ENCODE results near the gene C22orf42.
A peak's percentile ranks its signal among the peaks of the same experiment; 100 is the strongest.

The C22orf42 gene

DNA sequence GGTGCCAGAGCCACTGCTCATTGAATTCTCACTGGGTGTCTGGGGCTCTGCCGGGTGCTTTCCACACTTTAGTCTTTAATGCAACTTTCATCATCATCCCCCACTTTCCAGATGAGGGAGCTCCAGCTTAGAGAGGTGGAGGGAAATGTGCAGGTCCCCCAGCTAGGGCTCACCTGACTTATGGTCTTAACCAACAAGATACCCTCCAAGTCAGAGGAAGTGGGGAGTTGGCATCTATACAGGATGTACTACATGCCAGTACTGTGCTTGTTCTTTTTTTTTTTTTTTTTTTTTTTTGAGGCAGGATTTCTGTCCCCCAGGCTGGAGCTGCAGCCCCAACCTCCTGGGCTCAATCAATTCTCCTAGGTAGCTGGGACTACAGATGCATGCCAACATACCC, 26.3 kb downstream of the C22orf42 start:
- no peak for DNase-seq

DNA sequence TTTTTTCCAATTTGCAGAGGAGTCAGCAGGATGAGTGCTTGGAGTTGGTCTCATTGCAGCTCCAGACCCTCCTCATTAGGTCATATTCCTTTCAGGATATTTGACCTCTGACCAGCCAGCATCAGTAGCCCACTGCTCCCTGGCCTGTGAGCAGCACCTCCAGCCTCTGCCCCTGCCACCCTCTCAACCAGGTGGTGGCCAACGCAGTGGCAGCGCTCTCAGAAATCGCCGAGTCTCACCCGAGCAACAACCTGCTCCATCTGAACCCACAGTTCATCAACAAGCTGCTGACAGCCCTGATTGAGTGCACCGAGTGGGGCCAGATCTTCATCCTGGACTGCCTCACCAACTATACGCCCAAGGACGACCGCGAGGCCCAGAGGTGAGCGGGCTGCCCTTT, 27.0 kb downstream of the C22orf42 start:
- no peak for DNase-seq

DNA sequence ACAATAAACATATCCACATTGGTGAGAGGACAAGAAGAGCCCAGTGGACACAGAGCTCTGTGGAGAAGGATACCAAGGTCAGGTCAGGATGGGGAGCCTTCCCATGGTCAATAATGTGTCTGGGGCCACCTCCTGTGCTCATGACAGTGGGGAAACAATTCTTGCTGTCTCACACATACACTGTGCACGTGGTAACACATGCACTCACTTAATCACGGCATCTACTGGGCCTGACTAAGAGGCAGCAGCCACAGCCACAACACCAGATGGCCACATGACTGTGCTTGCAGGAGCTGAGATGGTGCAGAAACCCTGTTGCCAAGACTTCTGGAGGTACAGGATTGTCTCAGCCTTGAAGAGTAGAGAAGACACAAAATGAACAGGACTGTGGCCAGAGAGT, 28.6 kb downstream of the C22orf42 start:
- DNase-seq: no peak

DNA sequence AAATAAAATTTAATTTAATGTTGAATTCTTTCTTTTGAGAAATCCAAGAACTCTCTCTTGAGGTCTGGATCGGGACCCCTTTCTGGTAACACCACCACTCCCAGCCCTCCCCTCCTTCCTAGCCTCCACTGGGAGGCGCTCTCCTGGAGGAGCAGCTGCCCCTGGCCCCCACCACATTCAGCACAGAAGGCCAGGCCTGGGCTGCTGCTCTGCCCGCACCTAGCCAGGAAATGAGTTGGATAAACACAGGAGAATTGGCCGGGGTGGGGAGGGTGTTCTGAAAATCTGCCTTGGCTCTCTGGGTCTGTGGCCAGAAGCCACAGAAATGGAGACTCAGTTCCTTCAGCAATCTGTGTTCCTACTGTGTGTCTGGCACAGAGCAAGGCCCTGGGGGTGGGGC, 31.2 kb downstream of the C22orf42 start:
- no peak for DNase-seq

DNA sequence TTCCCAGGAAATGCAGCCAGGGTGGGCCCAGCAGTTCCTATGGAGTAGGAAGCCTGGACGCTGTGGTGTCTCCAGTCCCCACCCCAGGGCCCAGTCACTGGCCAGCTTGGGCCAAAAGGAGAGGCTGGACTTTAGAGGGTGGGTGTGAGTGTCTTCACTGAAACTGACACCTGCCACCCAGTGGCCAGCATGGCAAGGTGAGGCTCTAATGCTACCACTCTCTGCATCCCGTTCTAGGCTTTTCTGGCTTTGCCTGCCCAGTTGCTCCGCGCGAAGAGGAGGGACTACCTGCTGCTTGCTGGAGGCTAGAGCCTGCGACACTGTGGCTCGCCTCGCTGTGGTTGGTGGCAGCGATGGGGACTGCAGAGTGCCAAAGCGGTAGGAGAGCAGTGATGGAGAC, 35.4 kb downstream of the C22orf42 start:
- DNase-seq: no peak

DNA sequence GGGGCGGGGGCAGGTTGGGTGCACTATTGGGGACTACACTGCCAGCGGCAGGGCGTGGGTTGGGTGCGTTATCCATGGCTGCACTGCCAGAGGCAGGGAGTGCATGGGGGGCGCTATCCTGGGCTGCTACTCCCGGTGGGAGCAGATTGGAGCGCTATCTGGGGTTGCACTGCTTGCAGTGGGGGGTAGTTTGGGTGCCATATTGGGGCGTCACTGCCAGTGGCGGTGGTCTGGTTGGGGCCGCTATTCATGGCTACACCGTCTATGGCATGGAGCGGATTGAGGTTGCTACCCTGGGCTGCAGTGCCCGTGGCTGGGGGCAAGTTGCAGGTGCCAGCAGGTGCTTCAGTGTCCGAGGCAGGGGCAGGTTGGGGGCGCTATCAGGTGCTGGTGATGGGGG, 36.2 kb downstream of the C22orf42 start:
- no peak for DNase-seq

DNA sequence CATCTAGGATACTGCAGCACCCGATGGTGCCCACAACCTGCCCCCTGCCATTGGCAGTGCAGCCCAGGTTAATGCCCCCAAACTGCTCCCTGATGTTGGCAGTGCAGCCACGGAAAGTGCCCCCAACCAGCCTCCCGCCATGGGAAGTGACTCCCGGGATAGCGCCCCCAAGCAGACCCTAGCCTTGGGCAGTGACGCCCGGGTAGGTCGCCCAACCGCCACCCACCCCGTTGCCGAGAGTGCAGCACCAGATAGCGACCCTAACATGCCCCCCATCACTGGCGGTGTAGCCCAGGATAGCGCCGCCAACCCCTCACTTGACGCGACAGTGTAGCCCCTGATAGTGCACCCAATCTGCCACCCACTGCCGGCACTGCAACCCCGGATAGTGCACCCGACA, 38.5 kb downstream of the C22orf42 start:
- DNase-seq: no peak

DNA sequence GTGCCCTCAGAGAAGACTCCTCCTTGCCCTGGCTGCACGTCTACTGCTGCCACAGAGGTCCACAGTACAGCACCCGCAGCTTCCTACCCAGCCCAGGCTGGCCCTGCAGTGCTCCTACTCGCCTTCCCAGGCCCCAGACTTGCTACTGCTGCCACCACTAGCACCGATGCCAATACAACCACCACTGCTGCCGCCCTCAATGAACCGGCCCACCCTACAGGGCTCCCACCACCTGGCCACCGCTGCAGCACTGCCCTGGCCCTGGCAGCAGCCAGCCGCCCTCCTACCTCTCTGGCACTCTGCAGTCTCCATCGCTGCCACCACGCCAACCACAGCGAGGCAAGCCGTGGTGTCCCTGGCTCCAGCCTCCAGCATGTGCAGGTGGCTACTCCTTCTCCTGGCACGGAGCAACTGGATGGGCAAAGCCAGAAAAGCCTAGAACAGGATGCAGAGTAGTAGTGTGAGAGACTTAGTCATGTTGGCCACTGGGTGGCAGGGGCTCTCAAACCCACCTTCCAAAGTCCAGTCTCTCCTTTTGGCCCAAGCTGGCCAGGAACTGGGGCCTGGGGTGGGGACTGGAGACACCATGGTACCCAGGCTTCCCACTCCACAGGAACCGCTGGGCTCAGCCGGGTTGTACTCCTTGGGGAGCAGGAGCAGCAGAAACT, 39.4 kb downstream of the C22orf42 start:
- no peak for DNase-seq

DNA sequence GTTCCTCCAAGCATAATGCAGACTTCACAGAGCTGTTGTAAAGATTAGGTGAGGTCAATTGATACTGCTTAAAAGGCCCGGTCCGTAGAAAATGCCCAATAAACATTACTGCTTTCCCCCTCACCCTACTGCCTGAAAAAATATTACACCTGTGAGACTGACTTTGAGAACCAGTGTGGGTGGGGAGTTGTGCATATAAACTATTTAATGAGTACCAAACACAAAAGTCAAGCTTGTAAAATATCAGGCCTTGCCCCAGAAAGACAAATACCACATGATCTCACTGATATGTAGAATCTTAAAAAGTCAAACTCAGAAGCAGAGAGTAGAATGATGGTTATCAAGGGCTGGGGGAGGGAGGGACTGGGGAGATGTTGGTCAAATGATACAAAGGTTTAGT, 46.7 kb downstream of the C22orf42 start:
- DNase-seq: no peak

DNA sequence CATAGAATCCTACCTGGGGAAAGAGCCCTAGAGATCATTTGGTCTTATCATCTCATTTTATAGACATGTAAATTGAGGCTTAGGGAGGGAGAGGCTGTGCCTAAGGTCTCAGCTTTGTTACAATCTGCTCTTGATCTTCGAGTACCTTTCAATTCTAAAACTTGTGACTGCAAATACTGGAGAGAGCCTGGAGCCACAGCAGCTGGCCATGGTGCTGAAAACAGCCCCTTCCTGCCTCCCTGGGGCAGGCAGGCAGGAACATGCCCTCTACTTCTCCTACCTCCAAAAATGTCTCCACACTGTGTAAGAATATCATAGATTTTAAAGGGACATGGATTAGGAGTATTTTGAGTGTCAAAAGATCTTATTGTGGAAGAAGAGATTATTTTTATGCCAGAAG, 52.2 kb downstream of the C22orf42 start:
- DNase-seq: peak in 1 of 3 experiments; percentile 1

DNA sequence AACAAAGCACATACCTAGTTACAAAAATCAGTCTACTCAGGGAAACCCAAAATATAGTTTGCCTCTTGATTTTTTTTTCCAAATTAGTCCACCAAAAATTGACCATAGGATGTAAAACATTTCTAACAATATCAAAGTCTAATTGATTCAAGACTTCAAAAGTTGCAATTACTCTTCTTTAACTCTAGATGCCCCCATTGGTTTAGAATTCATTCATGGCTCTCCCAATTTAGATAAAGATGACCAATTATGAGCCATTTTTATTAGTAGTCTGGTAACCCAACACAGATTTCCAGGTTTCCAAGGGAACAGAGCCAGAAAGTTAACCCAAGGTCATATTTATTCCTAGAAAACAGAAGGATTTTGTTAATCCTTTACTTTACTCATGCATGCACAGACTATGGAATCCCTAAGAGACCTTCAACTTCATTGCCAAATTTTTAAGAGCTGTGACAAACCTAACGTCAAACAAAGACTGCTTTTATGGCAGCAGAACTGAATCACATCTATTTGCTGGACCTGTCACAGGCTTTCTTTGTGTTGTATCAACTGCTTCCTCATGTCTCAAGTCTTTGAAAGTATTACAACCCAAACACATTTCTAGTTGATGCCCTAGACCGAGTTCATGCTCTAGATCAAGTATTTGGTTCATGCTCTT, 55.3 kb downstream of the C22orf42 start:
- DNase-seq: peak in 1 of 3 experiments; percentile 41

DNA sequence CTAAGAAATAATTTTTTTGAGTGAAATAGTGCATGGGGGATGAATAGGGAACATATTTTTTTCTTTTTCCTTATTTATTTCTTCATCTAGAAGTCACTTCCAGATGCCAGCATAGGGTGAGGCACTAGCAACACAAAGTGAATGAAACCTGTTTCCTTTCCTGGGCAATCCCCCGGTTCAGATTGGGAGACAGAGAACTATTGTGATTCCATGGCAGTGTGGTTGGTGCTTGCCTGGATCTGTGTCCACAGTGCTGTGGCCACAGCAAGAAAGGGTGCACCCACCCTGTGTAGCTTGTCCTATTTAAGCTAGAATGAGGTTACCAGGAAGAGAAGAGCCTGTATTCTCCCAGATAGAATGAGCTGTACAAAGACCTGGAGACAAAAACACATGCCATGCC, 58.4 kb downstream of the C22orf42 start:
- DNase-seq: no peak
